ENCODE data around the gene AP3M1. TPM values are rescaled to one million over a fixed set of nuclear protein-coding genes. Genes with fewer than 3 reads are reported as not detected.
A peak's percentile ranks its signal among the peaks of the same experiment; 100 is the strongest.

AP3M1 gene
- total RNA-seq, 1 donor from 2014 or later: 61.7 TPM

DNA sequence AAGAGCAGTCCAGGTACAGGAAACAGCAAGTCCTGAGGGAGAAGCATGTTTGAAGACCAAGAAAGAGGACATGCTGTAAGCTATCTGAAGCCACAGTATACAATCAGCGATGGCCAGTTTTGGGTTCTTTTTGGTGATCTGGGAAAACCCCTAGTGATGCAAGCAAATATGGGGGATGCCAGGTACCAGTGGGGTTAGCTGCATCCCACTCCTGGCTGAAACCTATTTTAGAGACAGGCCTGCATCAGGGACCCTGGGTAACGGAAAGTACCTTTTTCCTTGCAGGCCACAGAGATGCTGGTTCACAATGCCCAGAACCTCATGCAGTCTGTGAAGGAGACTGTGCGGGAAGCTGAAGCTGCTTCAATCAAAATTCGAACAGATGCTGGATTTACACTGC, 32.9 kb downstream of the AP3M1 start:
- Mint-ChIP-seq H3K4me3 (no peak overlapping the region), H3K4me1 (peaks cover 5% of the 10 kb centered on the region), H3K27ac (peak overlapping the region; percentile 53), H3K9me3 (no peaks in the 10 kb centered on the region), H3K27me3 (no peaks in the 10 kb centered on the region), H3K36me3 (ENCODE audit: low read depth) (peaks cover 90% of the 10 kb centered on the region)
- ChIA-PET CTCF (interaction anchor here (1.0 kb wide), 1 partner anchor 8 kb away, joined by 3 read pairs; no protein-coding TSS in a partner anchor), POLR2A (no interaction called here)
- intact Hi-C loops (cut with micrococcal nuclease): no loop called here
- ATAC-seq (ENCODE audit: low read depth) (peak; percentile 47), DNase-seq (no peak)
- TF ChIP-seq, protein P1, sequence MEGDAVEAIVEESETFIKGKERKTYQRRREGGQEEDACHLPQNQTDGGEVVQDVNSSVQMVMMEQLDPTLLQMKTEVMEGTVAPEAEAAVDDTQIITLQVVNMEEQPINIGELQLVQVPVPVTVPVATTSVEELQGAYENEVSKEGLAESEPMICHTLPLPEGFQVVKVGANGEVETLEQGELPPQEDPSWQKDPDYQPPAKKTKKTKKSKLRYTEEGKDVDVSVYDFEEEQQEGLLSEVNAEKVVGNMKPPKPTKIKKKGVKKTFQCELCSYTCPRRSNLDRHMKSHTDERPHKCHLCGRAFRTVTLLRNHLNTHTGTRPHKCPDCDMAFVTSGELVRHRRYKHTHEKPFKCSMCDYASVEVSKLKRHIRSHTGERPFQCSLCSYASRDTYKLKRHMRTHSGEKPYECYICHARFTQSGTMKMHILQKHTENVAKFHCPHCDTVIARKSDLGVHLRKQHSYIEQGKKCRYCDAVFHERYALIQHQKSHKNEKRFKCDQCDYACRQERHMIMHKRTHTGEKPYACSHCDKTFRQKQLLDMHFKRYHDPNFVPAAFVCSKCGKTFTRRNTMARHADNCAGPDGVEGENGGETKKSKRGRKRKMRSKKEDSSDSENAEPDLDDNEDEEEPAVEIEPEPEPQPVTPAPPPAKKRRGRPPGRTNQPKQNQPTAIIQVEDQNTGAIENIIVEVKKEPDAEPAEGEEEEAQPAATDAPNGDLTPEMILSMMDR (IDR thresholded peaks at IDR 0.05): no peak

DNA sequence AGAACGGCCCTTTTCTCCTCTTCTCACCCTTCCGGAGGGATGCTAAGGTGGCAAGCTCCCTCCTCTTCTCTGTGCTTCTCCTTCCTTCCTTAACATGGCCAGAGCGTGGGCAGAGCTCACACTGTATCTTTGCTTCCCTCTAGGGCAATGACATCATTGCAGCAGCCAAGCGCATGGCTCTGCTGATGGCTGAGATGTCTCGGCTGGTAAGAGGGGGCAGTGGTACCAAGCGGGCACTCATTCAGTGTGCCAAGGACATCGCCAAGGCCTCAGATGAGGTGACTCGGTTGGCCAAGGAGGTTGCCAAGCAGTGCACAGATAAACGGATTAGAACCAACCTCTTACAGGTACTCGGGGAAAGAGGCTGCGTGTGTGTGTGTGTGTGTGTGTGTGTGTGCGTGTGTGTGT, 36.6 kb downstream of the AP3M1 start:
- Mint-ChIP-seq H3K27me3 (no peaks in the 10 kb centered on the region), H3K4me1 (peaks cover 5% of the 10 kb centered on the region), H3K4me3 (no peak overlapping the region), H3K9me3 (no peaks in the 10 kb centered on the region), H3K36me3 (ENCODE audit: low read depth) (peaks cover 94% of the 10 kb centered on the region), H3K27ac (no peak overlapping the region)
- CTCF ChIA-PET: no interaction called here
- DNase-seq: no peak
- intact Hi-C loops (cut with micrococcal nuclease): no loop called here
- POLR2A ChIA-PET: no interaction called here
- TF ChIP-seq, protein P1 (IDR thresholded peaks at IDR 0.05): no peak
- ATAC-seq (ENCODE audit: low read depth): no peak

DNA sequence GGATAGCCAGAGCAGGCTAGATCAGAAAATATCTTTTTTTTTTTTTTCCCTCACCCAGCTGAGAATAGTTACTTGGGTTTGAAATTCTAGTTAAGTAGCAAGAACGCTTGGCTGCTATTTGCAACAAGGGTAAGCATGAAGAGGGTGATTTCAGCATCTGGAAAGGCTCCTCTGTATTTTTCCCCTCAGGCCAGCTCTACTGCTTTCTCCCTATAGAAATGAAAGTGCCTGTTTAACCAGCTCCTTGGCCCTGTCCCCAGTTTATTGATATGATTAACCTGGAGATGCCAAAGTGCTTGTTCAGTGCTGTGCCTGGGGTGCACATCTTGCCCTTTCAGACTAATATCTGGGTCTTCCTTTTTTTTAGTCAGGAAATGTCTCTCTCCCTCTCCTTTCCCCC, 37.1 kb downstream of the AP3M1 start:
- H3K9me3 Mint-ChIP-seq: no peaks in the 10 kb centered on the region
- intact Hi-C loops (cut with micrococcal nuclease): no loop called here
- H3K4me3 Mint-ChIP-seq: no peak overlapping the region
- DNase-seq (no peak), ATAC-seq (ENCODE audit: low read depth) (no peak)
- TF ChIP-seq, protein P1 (IDR thresholded peaks at IDR 0.05): no peak
- no peak overlapping the region for H3K27ac Mint-ChIP-seq
- peaks cover 5% of the 10 kb centered on the region for H3K4me1 Mint-ChIP-seq
- ChIA-PET CTCF (no interaction called here), POLR2A (no interaction called here)
- no peaks in the 10 kb centered on the region for H3K27me3 Mint-ChIP-seq
- peaks cover 94% of the 10 kb centered on the region for H3K36me3 Mint-ChIP-seq (ENCODE audit: low read depth)

- CTCF ChIA-PET: interaction anchor here (1.0 kb wide), 1 partner anchor 226 kb away, joined by 3 read pairs; no protein-coding TSS in a partner anchor
- H3K27ac Mint-ChIP-seq: no peak overlapping the region
- POLR2A ChIA-PET: no interaction called here
- no peak overlapping the region for H3K4me3 Mint-ChIP-seq
- H3K27me3 Mint-ChIP-seq: no peaks in the 10 kb centered on the region
- intact Hi-C loops (cut with micrococcal nuclease): no loop called here
- no peak for DNase-seq
- ATAC-seq (ENCODE audit: low read depth): no peak
- H3K9me3 Mint-ChIP-seq: no peaks in the 10 kb centered on the region
- TF ChIP-seq, protein P1 (IDR thresholded peaks at IDR 0.05): no peak
- peaks cover 96% of the 10 kb centered on the region for H3K36me3 Mint-ChIP-seq (ENCODE audit: low read depth)
- H3K4me1 Mint-ChIP-seq: no peaks in the 10 kb centered on the region
These were observed 38.8 kb downstream of the AP3M1 start for GRCh38 chr10:74111799-74112198.

DNA sequence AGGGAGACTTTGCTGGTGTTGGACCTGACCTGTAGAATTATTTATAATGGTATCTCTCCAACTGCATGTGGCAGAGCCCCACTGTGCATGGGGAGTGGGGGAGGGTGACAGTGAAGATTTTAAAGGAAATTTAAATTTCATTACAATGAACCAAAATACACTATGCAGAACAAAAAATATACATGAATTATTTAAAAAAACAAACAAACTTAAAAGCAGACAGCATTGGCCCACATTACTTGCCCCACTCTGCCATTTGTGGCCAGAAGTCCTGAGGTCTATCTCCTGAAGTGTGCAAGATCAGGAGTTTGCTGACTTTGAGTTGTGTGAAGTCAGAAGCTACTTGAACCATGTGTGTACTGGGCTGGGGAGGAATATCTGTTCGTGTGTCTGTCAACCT, 40.5 kb downstream of the AP3M1 start:
- CTCF ChIA-PET: interaction anchor here (0.7 to 1.2 kb wide), 2 partner anchors 8 to 134 kb away, joined by 3 read pairs; no protein-coding TSS in a partner anchor

More for the DNA sequence above, 40.5 kb downstream of the AP3M1 start:
- peaks cover 96% of the 10 kb centered on the region for H3K36me3 Mint-ChIP-seq (ENCODE audit: low read depth)
- no peaks in the 10 kb centered on the region for H3K4me1 Mint-ChIP-seq
- H3K27me3 Mint-ChIP-seq: no peaks in the 10 kb centered on the region
- no peak overlapping the region for H3K27ac Mint-ChIP-seq
- no peak for DNase-seq
- POLR2A ChIA-PET: no interaction called here
- H3K9me3 Mint-ChIP-seq: no peaks in the 10 kb centered on the region
- TF ChIP-seq, protein P1 (IDR thresholded peaks at IDR 0.05): no peak
- ATAC-seq (ENCODE audit: low read depth): no peak
- no peak overlapping the region for H3K4me3 Mint-ChIP-seq
- intact Hi-C loops (cut with micrococcal nuclease): no loop called here
